GM19452 (cell line): ENCODE measurements around the gene ADPRS.

Source experiments
- ATAC-seq: cut with Tn5 transposase; IDR thresholded peaks from one replicate; pipeline ENCODE4 v1.9.1; 2021; ENCODE audit not compliant: unreplicated experiment

Gene ADPRS

DNA sequence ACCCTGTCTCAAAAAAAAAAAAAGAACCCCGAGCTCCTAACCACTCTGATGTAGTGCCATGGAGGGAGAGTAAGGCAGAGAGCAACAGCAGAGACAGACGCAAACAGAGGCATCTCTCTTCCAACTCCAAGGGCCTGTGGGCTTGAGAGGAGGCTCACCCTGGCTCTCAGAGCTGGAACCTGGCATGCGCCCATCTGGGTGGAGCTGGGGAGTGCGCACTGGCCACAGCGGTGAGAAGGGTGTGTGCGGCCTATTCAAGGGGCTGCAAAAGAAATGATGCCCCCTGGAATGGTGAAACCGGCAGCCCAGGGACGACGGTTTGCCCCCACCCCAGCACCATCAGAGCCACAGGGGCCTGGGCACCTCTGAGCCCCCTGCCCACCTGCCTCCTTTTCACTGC is 18.7 kb downstream of the ADPRS start:
- no peak for ATAC-seq

DNA sequence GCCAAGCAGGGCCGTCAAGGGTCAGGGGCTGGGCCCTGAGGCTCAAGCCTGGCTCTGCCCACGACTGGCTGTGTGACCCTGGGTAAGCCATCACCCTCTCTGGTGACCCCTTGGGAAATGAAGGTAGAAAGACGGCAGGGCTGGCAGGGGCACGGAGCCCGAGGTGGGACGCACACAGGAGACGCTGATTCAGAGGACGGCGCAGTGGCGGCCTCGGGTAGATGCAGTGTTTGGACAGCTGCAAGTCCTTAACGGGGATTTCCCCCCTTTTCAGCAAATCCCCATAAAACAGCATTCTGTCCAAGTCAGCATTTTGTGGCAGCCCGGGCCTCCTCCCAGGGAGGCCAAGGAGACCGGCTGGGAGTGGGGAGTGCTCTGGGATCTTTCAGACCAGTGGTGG is 19.6 kb downstream of the ADPRS start:
- ATAC-seq: no peak

DNA sequence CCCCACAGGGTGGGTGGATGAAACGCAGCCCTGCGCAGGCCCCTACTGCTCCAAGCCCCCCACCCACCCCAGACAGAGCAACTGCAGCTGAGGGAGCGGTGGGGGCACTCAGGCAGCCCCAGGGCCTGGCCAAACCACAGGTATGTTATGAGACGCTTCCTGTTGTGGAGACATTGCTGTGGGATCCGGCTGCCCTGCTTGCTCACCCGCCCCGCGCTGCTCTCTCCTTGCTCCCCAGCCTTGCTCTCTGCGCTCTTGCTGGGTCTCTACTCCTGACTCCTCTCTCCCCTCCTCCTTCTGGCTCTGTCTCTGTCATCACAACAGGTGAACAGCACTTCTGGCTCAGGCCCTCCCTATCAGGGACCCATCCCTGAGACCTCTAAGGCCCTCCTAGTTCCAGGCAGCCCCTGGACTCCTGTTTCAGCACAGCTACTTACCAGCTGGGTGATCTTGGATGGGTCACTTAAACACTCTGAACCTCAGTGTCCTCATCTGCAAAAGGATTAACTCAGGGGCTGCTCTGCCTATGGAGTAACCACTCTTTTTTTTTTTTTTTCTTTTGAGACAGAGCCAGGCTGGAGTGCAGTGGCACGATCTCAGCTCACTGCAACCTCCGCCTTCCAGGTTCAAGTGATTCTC is 20.5 kb downstream of the ADPRS start:
- no peak for ATAC-seq

- ATAC-seq: no peak
Observed at GRCh38 chr1:36111151-36111550, 22.5 kb downstream of the ADPRS start.

DNA sequence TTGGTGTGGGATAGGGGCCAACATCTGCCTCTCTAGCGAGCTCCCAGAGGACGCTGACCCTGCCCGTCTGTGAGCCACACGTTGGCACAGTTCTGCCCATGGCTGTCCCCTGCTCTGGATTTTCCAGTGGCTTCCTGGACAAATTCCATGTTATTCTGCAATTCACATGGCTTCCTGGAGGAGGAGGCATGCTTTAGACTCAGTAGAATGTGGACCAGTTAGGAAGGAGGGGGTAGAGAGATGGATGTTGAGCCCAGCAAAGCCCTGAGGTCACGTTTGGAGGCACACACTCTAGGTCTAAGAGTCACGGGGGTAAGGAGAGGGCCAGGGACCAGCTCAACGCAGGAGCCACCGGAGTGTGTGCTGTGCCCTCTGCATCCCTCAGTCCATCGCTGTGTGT is 24.1 kb downstream of the ADPRS start:
- no peak for ATAC-seq

DNA sequence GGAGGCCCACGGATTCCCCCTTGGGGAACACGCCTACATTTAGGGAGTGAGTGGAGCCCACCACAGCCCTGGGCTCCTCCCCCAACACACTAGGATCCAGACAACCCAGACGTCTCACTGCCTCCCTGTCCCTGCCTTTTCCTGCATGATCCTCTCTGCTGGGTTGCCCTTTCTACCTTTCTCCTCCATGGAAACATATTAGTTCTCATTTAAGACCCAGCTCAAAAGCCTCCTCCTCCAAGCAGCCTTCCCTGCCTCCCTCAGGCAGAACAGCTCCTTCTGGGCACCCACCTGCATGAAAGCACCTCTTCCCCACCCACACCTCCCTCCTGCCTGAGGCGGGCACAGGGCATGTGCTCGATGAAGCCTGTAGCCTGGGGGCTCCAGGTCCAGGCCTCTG is 25.7 kb downstream of the ADPRS start:
- no peak for ATAC-seq

GRCh38 chr1:36115200-36115669 is 26.5 kb downstream of the ADPRS start:
- no peak for ATAC-seq

GRCh38 chr1:36115931-36116330 is 27.2 kb downstream of the ADPRS start:
- no peak for ATAC-seq

GRCh38 chr1:36116901-36117300 is 28.2 kb downstream of the ADPRS start:
- ATAC-seq: no peak

DNA sequence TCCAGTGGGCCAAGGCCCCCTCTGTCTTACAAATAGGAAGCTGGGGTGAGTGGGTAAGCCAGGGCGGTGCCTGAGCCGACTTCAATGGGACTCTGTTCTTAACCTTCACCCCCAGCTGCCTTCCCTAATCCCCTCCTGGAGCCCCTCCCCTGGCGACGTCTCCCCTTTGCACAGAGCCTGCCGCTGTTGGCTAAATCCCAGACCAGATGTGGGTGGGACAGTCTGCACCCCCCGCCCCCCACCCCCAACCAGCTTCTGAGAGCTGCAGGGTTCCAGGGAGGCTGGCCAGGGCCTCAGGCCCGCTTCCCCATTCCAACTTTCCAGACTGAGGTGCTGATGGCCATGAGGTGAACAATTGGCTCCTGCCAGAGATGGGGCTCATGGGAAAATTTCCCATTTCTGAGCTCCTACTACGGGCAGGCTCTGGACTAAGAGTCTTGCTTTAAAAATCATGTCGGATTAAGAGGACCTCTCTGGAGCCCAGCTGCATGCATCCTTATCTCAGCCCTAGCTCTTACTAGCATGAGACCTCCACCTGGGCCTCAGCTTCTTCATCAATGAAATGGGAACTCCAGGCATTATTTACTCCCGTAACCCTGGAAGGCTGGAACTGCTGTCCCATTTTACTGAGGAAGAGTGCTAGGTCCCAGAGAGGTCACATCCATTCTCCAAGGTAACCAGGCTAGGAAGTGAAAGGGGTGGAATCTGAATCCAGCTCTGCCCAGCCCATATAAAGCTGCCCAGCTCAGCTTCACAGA is 29.9 kb downstream of the ADPRS start:
- no peak for ATAC-seq

GRCh38 chr1:36119456-36119855 is 30.8 kb downstream of the ADPRS start:
- no peak for ATAC-seq

GRCh38 chr1:36122062-36123030 is 33.7 kb downstream of the ADPRS start:
- ATAC-seq: no peak

- no peak for ATAC-seq
Observed at GRCh38 chr1:36123356-36123755, 34.7 kb downstream of the ADPRS start.

GRCh38 chr1:36124404-36125128 is 35.9 kb downstream of the ADPRS start:
- no peak for ATAC-seq

- ATAC-seq: no peak
Observed at GRCh38 chr1:36125129-36125991, 36.7 kb downstream of the ADPRS start, which contains the start of gene COL8A2. Gene COL8A2 (minus strand): TSS chr1:36125222. CDS start chr1:36100242, 24,980 bp downstream.

GRCh38 chr1:36126005-36126716 is 37.5 kb downstream of the ADPRS start:
- ATAC-seq: no peak

GRCh38 chr1:36126797-36127500 is 38.3 kb downstream of the ADPRS start:
- no peak for ATAC-seq

DNA sequence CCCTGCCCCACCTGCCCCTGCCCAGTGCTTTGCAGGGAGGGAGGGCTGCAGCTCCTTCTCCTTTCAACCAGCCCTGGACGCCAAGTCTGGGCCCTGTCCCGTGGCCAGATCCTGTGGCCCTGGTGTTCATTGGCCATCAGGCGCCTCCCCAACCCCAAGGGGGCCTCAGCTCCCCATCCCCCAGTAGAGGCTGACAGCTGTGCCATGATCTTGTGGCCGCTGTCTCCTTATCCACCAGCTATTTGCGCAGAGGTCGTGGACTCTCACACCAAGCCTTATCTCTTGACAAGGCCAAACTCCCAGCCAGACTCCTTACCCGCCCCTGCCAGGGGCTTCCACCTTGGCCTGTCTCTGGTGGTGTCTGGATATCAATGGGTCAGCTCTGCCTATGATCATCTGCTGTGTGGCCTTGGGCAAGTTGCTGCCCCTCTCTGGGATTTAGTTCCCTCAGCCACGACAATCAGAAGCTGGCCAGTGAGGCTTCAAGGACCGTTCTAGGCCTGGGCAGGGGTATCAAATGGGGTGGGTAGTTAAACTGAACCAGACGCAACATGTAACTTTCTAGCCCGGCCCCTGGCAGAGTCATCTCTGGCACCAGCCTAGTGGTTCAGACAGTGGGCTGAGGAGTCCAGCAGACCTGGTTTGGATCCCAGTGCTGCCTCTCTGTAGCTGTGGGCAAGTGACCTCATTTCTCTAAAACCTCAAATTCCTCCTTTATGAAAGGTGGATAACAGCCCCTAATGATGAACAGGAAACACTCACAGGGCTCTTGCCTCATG is 39.6 kb downstream of the ADPRS start:
- no peak for ATAC-seq
